ENCODE results near the gene AP2A2.

Gene AP2A2

DNA sequence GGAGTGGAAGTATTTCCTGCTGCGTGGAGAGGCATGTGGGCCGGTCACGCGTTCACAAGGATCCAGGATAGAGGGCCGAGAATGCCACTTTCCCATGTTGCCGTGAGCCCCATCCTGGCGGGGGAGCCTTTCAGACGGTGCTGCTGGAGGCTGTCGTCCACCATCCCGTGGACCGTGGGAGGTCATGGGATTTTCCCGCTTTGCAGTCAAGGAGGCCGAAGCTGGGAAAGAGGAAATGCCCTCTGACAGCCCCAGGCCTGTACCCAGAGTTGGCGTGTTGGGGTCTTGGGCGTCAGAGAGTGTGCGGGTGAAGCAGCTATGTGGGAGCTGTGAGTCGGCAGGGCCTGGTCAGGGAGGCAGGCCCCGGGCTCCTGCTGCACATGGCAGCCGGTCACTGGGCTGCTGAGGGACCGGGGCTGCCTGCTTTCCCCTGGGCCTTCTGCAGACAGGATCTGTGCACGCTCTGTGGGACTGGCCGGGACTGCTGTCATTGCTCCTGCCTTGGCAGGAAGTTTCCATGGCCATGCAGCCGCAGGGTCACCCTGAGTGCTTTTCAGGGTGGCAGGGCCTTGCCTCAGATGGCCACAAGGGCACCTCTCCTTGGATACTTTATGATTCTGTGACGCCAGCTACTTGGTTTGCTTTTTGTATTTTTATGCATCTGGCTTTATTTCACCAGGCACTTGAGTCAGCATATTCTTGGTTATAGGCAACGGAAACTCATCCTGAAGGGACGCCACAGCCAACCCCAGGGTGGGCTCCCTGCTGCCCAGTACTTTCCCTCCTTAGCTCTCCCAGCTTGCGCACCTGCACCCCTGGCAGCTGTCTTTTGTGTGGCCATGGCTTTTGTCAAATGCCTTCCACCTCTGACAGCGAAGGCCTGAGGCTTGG lies 52.4 kb downstream of the AP2A2 start:
- DNase-seq = no peak

DNA sequence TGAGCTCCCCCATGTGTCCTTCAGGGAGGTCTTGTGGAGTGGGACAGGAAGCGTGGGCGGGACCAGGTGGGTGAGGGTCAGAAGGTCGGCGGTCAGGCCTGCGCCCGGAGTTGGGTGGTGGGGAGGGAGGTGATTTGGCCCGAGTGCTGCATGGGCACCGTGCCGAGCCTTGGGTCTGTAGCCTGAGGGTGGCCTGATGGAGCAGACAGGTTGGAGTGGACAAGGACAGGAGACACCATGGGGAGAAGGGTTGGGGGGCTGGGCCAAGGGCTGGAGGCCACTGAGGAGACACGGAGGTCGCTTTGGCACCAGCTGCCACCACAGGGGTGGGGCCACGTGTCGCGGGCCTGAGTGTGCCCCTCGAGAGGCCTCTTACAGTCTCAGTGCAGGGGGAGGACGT lies 53.1 kb downstream of the AP2A2 start:
- DNase-seq = no peak

GRCh38 chr11:980438-981357 lies 55.0 kb downstream of the AP2A2 start:
- DNase-seq = no peak

DNA sequence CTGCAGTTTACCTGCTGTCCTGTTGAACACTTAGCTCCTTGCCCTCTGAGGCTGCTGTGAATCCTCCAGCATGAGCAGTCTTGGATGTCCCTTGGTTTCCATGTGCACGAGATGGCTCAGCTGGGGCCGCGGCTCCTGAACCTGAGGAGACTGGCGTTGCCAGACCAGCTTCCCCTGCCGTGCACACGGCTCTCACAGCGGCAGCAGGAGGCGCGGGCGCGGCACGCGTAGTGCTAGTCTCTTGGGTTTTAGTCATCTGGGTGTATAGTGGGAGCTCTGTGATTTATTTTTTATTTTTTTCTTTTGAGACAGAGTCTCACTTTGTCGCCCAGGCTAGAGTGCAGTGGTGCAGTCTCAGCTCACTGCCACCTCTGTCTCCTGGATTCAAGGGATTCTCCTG lies 56.1 kb downstream of the AP2A2 start:
- DNase-seq = no peak

- DNase-seq = no peak
These were observed 58.9 kb downstream of the AP2A2 start for GRCh38 chr11:984546-984945.

GRCh38 chr11:985406-985805 lies 59.7 kb downstream of the AP2A2 start:
- no peak for DNase-seq

- no peak for DNase-seq
These were observed 60.2 kb downstream of the AP2A2 start for GRCh38 chr11:985848-986247.

- no peak for DNase-seq
These were observed 60.7 kb downstream of the AP2A2 start for GRCh38 chr11:986270-986951.

DNA sequence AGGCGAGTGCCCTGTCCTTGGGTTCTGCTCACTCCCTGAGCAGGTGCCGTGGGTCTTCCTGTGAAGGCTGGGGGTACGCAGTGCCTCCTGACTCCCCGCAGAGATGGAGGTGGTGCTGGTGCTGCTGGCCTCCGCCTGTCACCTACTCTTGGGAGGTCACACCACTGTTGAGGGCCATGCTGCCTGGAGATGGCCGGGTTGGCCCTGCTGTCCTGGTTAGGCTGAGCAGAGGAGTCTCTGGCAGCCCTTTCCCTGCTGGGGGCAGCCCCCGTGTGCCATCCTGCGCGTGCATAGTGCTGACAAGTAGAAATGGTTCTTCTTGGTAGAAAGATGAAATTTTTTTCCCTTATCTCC lies 61.3 kb downstream of the AP2A2 start:
- DNase-seq = no peak

- DNase-seq = no peak
These were observed 62.0 kb downstream of the AP2A2 start for GRCh38 chr11:987671-988070.

DNA sequence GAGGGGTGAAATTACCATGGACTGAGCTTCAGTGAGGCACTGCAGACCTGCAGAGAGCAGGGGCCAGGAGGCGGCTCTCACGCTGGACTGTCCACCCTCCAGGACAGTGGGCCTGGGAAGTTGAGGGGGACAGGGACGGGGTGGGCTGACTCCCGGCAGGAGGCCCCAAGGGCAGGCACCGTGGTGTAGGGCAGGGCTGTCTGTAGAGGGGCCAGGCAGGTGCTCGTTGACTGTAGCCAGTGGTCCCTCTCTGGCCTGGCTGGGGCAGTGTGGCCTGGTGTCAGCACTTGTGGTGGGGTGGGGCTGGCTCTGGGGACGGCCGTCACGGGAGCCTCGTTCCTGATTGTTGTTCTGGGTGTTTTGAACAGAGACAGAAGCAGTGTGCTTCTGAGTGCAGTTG lies 64.4 kb downstream of the AP2A2 start:
- no peak for DNase-seq

DNA sequence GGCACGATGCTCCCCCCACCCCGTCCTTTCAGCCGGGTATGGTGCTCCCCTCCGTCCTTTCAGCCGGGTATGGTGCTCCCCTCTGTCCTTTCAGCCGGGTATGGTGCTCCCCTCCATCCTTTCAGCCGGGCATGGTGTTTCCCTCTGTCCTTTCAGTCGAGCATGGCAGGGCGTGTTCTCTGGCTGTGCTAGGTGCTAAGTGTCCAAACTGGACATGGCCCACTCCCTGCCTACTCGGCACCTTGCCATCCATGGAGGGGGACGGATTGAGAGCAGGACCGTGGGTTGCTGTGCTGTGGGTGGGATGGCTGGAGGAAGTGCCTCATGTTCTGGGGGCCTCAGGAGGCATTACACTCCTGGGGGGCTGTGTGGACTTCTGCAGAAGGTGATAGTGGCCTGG lies 65.4 kb downstream of the AP2A2 start:
- no peak for DNase-seq

GRCh38 chr11:991711-992307 lies 66.1 kb downstream of the AP2A2 start:
- DNase-seq = no peak

DNA sequence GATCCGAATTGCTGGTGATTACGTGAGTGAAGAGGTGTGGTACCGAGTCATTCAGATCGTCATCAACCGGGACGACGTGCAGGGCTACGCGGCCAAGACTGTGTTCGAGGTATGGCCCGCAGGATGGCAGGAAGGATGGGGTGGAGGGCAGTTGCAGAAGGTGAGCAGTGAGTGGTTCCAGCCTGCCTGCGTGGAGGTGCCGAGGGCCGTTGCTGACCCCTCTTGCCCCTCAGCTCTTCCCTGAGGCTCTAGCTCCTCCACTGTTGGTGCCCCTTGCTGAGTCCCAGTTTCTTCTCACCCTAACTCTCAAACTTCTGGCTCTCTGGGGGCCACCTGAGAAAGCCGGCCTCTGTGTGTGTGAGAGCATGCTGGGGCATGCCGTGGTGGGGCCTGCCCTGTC lies 66.9 kb downstream of the AP2A2 start:
- no peak for DNase-seq

DNA sequence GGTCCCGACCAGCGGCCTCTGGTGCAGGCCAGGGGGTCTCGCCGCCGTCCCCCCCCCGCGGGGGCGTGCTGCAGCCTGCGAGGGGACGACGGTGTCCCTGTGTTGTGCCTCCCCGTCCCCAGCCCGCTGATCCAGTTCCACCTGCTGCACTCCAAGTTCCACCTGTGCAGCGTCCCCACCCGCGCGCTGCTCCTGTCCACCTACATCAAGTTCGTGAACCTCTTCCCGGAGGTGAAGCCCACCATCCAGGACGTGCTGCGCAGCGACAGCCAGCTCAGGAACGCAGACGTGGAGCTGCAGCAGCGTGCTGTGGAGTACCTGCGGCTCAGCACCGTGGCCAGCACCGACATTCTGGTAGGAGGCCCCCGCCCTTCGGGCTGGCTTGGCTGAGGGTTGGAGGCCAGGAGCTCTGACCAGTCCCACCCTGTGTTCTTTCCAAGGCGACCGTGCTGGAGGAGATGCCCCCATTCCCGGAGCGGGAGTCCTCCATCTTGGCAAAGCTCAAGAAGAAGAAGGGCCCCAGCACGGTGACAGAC lies 68.0 kb downstream of the AP2A2 start:
- DNase-seq = no peak

GRCh38 chr11:995044-995751 lies 69.5 kb downstream of the AP2A2 start:
- no peak for DNase-seq

- DNase-seq = peak; percentile 92
These were observed 70.2 kb downstream of the AP2A2 start for GRCh38 chr11:995752-996420.

- DNase-seq = no peak
These were observed 71.0 kb downstream of the AP2A2 start for GRCh38 chr11:996681-997080.

DNA sequence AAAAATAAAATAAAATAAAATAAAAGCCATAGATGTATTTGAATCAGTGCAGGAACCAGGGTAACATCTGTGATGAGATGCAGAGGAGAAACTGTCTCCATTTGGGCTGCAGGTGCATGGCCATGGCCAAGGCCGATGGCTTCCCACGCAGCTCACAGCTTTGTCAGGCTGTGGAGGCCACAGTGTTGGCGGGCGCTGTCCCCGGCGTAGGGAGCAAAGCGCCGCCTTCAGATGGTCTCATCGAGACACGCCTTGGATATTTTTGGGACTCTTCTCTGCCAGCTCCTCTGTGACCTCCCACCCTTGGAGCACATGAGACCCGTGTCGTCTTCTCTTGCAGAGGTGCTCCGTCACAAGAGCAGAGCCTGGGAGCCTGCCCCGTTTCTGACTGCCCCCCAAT lies 72.2 kb downstream of the AP2A2 start:
- DNase-seq = no peak

GRCh38 chr11:999009-999408 lies 73.3 kb downstream of the AP2A2 start:
- no peak for DNase-seq

Data from NCI-H69 (cell line).